Loucy (cell line): ENCODE measurements around the gene PIK3R1.

Experiments
- CTCF ChIP-seq: fragments of 200-600 bp; sonication (generic); conservative IDR thresholded peaks from 2 replicates; pipeline ENCODE4 v1.5.1; 2014; ENCODE audit warnings: mild to moderate bottlenecking, antibody characterized with exemption, low read length
- EZH2phosphoT487 ChIP-seq: fragments of 200-600 bp; IDR thresholded peaks from 2 replicates; pipeline ENCODE4 v1.6.1; 2018; ENCODE audit warnings: antibody characterized with exemption, mild to moderate bottlenecking, moderate library complexity, borderline replicate concordance

- TF ChIP-seq CTCF, result no peak
- TF ChIP-seq EZH2phosphoT487, result no peak
Observed at GRCh38 chr5:68269820-68270219, 54.3 kb downstream of the PIK3R1 start.
